HEK293 (cell line): ENCODE measurements around the gene RIN2.
A peak's percentile ranks its signal among the peaks of the same experiment; 100 is the strongest.

ENCODE experiments used
- EGR2 ChIP-seq: fragments of 450-650 bp; formaldehyde crosslinking; IDR thresholded peaks from 2 replicates; pipeline ENCODE4 v1.5.1; 2016; ENCODE audit warnings: low read depth, missing biosample characterization, missing genetic modification characterization
- MYNN ChIP-seq: fragments of 450-650 bp; formaldehyde crosslinking; IDR thresholded peaks from 2 replicates; pipeline ENCODE4 v1.5.1; 2016; ENCODE audit warnings: missing biosample characterization, missing genetic modification characterization, borderline replicate concordance
- OSR2 ChIP-seq: fragments of 450-650 bp; formaldehyde crosslinking; IDR thresholded peaks from 2 replicates; pipeline ENCODE4 v1.5.1; 2016; ENCODE audit warnings: missing biosample characterization, missing genetic modification characterization
- OVOL3 ChIP-seq: fragments of 450-650 bp; formaldehyde crosslinking; IDR thresholded peaks from 2 replicates; pipeline ENCODE4 v1.5.1; 2016; ENCODE audit warnings: missing biosample characterization, missing genetic modification characterization
- SP2 ChIP-seq: fragments of 450-650 bp; formaldehyde crosslinking; IDR thresholded peaks from 2 replicates; pipeline ENCODE4 v1.5.1; 2016; ENCODE audit warnings: missing biosample characterization, missing genetic modification characterization
- SP7 ChIP-seq: fragments of 450-650 bp; formaldehyde crosslinking; IDR thresholded peaks from 2 replicates; pipeline ENCODE4 v1.5.1; 2016; ENCODE audit warnings: missing biosample characterization, missing genetic modification characterization
- TCF7L2 ChIP-seq: IDR thresholded peaks from 2 replicates; pipeline ENCODE4 v1.6.1; 2011; ENCODE audit warnings: low read depth, mild to moderate bottlenecking, inconsistent platforms, low read length, moderate library complexity, borderline replicate concordance
- ZBTB21 ChIP-seq: fragments of 450-650 bp; formaldehyde crosslinking; IDR thresholded peaks from 2 replicates; pipeline ENCODE4 v1.5.1; 2017; ENCODE audit warnings: missing biosample characterization, missing genetic modification characterization
- ZFP3 ChIP-seq: fragments of 450-650 bp; formaldehyde crosslinking; IDR thresholded peaks from 2 replicates; pipeline ENCODE4 v1.5.1; 2016; ENCODE audit warnings: low read depth, missing biosample characterization, missing genetic modification characterization
- ZFP41 ChIP-seq: fragments of 450-650 bp; formaldehyde crosslinking; IDR thresholded peaks from 2 replicates; pipeline ENCODE4 v1.5.1; 2016; ENCODE audit warnings: missing biosample characterization, missing genetic modification characterization, borderline replicate concordance
- ZNF121 ChIP-seq: fragments of 450-650 bp; formaldehyde crosslinking; IDR thresholded peaks from 2 replicates; pipeline ENCODE4 v1.5.1; 2016; ENCODE audit warnings: missing biosample characterization, missing genetic modification characterization
- ZNF155 ChIP-seq: fragments of 450-650 bp; formaldehyde crosslinking; IDR thresholded peaks from 2 replicates; pipeline ENCODE4 v1.5.1; 2016; ENCODE audit warnings: missing biosample characterization, missing genetic modification characterization
- ZNF19 ChIP-seq: fragments of 450-650 bp; formaldehyde crosslinking; IDR thresholded peaks from 2 replicates; pipeline ENCODE4; 2016; ENCODE audit warnings: missing biosample characterization, missing genetic modification characterization, low read depth
- ZNF211 ChIP-seq: fragments of 450-650 bp; formaldehyde crosslinking; IDR thresholded peaks from 2 replicates; pipeline ENCODE4 v1.5.1; 2016; ENCODE audit warnings: low read depth, missing biosample characterization, missing genetic modification characterization
- ZNF394 ChIP-seq: fragments of 450-650 bp; formaldehyde crosslinking; IDR thresholded peaks from 2 replicates; pipeline ENCODE4 v1.5.1; 2016; ENCODE audit warnings: missing biosample characterization, missing genetic modification characterization, mild to moderate bottlenecking, moderate library complexity, borderline replicate concordance
- ZNF404 ChIP-seq: fragments of 450-650 bp; formaldehyde crosslinking; IDR thresholded peaks from 2 replicates; pipeline ENCODE4 v1.5.1; 2017; ENCODE audit warnings: missing biosample characterization, missing genetic modification characterization
- ZNF416 ChIP-seq: fragments of 450-650 bp; formaldehyde crosslinking; IDR thresholded peaks from 2 replicates; pipeline ENCODE4 v1.5.1; 2016; ENCODE audit warnings: missing biosample characterization, missing genetic modification characterization
- ZNF501 ChIP-seq: fragments of 450-650 bp; formaldehyde crosslinking; IDR thresholded peaks from 2 replicates; pipeline ENCODE4 v1.5.1; 2016; ENCODE audit warnings: missing biosample characterization, missing genetic modification characterization
- ZNF558 ChIP-seq: fragments of 450-650 bp; formaldehyde crosslinking; IDR thresholded peaks from 2 replicates; pipeline ENCODE4 v1.5.1; 2016; ENCODE audit warnings: missing biosample characterization, missing genetic modification characterization
- ZNF600 ChIP-seq: fragments of 450-650 bp; formaldehyde crosslinking; IDR thresholded peaks from 2 replicates; pipeline ENCODE4 v1.5.1; 2016; ENCODE audit warnings: missing biosample characterization, missing genetic modification characterization
- ZNF623 ChIP-seq: fragments of 450-650 bp; formaldehyde crosslinking; IDR thresholded peaks from 2 replicates; pipeline ENCODE4 v1.5.1; 2016; ENCODE audit warnings: missing biosample characterization, missing genetic modification characterization
- ZSCAN30 ChIP-seq: fragments of 450-650 bp; IDR thresholded peaks from 2 replicates; pipeline ENCODE4 v1.5.1; 2018; ENCODE audit warnings: missing biosample characterization, mild to moderate bottlenecking, missing genetic modification characterization, moderate library complexity
- TF ChIP-seq, protein P1 (sequence below): fragments of 450-650 bp; formaldehyde crosslinking; IDR thresholded peaks from 2 replicates; pipeline ENCODE4 v1.5.1; 2016; ENCODE audit warnings: missing biosample characterization, missing genetic modification characterization
- TF ChIP-seq, protein P2 (sequence below): fragments of 450-650 bp; formaldehyde crosslinking; IDR thresholded peaks from 2 replicates; pipeline ENCODE4 v1.5.1; 2016; ENCODE audit warnings: missing biosample characterization, missing genetic modification characterization
- TF ChIP-seq, protein P3 (sequence below): fragments of 450-650 bp; formaldehyde crosslinking; IDR thresholded peaks from 2 replicates; pipeline ENCODE4 v1.5.1; 2016; ENCODE audit warnings: missing biosample characterization, missing genetic modification characterization, borderline replicate concordance
- TF ChIP-seq, protein P4 (sequence below): fragments of 450-650 bp; formaldehyde crosslinking; IDR thresholded peaks from 2 replicates; pipeline ENCODE4 v1.5.1; 2016; ENCODE audit warnings: missing biosample characterization, missing genetic modification characterization, borderline replicate concordance
- TF ChIP-seq, protein P5 (sequence below): fragments of 450-650 bp; formaldehyde crosslinking; IDR thresholded peaks from 2 replicates; pipeline ENCODE4 v1.5.1; 2017; ENCODE audit warnings: missing biosample characterization, missing genetic modification characterization

Gene RIN2

DNA sequence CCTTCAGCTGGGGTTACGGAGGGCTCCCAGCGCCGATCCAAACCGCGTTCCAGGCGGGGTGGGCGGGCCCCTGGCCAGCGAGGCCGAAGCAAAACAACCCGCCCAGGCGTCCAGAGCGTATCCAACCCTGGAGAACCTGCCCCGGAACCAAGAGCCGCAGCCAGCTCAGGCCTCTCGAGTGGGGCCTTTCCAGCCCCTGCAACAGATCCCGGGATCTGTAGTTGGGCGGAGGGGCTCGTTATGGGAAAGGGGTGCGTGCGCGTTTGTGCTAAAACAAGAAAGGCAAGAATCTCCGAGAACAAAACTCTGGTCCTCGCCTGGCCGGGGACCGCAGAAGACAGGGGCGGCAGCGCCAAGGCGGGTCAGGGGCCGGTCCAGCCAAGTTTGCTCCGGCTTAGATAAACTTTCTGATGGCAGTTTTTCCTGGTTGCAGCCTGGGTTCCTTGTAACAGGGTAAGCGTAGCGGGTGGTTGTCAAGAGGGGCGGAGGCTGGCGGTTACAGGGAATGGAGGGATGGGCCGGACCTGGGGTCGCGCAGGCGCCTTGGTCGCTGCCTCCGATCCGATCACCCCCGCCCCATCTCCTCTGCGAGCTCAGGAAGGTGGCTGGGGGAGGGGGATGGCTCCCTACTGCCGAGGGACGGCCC, 448 bp upstream of the RIN2 start (continued):
- TF ChIP-seq, protein P1, sequence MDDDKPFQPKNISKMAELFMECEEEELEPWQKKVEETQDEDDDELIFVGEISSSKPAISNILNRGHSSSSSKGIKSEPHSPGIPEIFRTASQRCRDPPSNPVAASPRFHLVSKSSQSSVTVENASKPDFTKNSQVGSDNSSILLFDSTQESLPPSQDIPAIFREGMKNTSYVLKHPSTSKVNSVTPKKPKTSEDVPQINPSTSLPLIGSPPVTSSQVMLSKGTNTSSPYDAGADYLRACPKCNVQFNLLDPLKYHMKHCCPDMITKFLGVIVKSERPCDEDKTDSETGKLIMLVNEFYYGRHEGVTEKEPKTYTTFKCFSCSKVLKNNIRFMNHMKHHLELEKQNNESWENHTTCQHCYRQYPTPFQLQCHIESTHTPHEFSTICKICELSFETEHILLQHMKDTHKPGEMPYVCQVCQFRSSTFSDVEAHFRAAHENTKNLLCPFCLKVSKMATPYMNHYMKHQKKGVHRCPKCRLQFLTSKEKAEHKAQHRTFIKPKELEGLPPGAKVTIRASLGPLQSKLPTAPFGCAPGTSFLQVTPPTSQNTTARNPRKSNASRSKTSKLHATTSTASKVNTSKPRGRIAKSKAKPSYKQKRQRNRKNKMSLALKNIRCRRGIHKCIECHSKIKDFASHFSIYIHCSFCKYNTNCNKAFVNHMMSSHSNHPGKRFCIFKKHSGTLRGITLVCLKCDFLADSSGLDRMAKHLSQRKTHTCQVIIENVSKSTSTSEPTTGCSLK: no peak
- TF ChIP-seq SP7 (no peak), ZNF121 (tag by site-specific recombination) (no peak), ZNF155 (tag by site-specific recombination) (no peak), ZNF19 (no peak), ZNF558 (tag by site-specific recombination) (no peak), SP2 (peak; percentile 54), OSR2 (no peak), ZNF416 (no peak), TCF7L2 (no peak), ZFP3 (tag by site-specific recombination) (no peak), ZNF404 (tag by site-specific recombination) (no peak), MYNN (tag by site-specific recombination) (no peak), ZBTB21 (no peak), ZNF623 (tag by site-specific recombination) (no peak), ZNF600 (peak; percentile 51), OVOL3 (tag by site-specific recombination) (no peak), ZNF501 (tag by site-specific recombination) (no peak), ZNF211 (tag by site-specific recombination) (no peak), ZSCAN30 (tag by site-specific recombination) (no peak), ZNF394 (tag by site-specific recombination) (no peak), EGR2 (tag by site-specific recombination) (no peak), ZFP41 (tag by site-specific recombination) (no peak)
- TF ChIP-seq, protein P2, sequence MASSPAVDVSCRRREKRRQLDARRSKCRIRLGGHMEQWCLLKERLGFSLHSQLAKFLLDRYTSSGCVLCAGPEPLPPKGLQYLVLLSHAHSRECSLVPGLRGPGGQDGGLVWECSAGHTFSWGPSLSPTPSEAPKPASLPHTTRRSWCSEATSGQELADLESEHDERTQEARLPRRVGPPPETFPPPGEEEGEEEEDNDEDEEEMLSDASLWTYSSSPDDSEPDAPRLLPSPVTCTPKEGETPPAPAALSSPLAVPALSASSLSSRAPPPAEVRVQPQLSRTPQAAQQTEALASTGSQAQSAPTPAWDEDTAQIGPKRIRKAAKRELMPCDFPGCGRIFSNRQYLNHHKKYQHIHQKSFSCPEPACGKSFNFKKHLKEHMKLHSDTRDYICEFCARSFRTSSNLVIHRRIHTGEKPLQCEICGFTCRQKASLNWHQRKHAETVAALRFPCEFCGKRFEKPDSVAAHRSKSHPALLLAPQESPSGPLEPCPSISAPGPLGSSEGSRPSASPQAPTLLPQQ: 0 out of 2 replicates have a peak, but pooled peaks have one; percentile 16
- TF ChIP-seq, protein P3, sequence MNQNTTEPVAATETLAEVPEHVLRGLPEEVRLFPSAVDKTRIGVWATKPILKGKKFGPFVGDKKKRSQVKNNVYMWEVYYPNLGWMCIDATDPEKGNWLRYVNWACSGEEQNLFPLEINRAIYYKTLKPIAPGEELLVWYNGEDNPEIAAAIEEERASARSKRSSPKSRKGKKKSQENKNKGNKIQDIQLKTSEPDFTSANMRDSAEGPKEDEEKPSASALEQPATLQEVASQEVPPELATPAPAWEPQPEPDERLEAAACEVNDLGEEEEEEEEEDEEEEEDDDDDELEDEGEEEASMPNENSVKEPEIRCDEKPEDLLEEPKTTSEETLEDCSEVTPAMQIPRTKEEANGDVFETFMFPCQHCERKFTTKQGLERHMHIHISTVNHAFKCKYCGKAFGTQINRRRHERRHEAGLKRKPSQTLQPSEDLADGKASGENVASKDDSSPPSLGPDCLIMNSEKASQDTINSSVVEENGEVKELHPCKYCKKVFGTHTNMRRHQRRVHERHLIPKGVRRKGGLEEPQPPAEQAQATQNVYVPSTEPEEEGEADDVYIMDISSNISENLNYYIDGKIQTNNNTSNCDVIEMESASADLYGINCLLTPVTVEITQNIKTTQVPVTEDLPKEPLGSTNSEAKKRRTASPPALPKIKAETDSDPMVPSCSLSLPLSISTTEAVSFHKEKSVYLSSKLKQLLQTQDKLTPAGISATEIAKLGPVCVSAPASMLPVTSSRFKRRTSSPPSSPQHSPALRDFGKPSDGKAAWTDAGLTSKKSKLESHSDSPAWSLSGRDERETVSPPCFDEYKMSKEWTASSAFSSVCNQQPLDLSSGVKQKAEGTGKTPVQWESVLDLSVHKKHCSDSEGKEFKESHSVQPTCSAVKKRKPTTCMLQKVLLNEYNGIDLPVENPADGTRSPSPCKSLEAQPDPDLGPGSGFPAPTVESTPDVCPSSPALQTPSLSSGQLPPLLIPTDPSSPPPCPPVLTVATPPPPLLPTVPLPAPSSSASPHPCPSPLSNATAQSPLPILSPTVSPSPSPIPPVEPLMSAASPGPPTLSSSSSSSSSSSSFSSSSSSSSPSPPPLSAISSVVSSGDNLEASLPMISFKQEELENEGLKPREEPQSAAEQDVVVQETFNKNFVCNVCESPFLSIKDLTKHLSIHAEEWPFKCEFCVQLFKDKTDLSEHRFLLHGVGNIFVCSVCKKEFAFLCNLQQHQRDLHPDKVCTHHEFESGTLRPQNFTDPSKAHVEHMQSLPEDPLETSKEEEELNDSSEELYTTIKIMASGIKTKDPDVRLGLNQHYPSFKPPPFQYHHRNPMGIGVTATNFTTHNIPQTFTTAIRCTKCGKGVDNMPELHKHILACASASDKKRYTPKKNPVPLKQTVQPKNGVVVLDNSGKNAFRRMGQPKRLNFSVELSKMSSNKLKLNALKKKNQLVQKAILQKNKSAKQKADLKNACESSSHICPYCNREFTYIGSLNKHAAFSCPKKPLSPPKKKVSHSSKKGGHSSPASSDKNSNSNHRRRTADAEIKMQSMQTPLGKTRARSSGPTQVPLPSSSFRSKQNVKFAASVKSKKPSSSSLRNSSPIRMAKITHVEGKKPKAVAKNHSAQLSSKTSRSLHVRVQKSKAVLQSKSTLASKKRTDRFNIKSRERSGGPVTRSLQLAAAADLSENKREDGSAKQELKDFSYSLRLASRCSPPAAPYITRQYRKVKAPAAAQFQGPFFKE (tag by site-specific recombination): no peak
- TF ChIP-seq, protein P4, sequence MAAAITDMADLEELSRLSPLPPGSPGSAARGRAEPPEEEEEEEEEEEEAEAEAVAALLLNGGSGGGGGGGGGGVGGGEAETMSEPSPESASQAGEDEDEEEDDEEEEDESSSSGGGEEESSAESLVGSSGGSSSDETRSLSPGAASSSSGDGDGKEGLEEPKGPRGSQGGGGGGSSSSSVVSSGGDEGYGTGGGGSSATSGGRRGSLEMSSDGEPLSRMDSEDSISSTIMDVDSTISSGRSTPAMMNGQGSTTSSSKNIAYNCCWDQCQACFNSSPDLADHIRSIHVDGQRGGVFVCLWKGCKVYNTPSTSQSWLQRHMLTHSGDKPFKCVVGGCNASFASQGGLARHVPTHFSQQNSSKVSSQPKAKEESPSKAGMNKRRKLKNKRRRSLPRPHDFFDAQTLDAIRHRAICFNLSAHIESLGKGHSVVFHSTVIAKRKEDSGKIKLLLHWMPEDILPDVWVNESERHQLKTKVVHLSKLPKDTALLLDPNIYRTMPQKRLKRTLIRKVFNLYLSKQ: no peak
- TF ChIP-seq, protein P5, sequence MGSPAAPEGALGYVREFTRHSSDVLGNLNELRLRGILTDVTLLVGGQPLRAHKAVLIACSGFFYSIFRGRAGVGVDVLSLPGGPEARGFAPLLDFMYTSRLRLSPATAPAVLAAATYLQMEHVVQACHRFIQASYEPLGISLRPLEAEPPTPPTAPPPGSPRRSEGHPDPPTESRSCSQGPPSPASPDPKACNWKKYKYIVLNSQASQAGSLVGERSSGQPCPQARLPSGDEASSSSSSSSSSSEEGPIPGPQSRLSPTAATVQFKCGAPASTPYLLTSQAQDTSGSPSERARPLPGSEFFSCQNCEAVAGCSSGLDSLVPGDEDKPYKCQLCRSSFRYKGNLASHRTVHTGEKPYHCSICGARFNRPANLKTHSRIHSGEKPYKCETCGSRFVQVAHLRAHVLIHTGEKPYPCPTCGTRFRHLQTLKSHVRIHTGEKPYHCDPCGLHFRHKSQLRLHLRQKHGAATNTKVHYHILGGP: no peak
